Measurements from ENCODE around the gene RNF31.

The RNF31 gene

DNA sequence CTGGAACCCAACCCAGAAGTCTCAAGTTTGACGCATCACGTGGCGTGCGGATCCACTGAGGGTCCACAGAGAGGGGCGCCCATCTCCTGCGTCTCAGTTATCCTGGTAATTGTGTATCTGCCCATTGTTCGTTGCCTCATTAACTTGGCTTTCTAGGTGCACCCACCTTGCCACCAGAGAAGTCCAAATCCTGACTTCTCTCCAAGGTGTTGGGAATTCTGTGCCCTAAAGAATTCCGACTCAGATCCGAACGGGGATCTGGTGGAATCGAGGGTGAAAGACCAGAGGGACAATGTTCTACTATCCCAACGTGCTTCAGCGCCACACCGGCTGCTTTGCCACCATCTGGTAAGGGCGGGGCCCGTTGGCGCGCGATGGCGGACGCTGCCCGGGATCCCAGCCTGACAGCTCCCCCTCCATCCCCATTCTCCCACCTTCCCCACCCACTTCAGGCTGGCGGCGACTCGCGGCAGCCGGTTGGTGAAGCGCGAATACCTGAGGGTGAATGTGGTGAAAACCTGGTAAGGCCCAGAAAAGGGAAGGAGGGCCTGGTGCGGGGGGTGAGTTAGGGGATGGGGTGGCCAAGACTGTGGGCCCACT lies 25.1 kb downstream of the RNF31 start:
- TF ChIP-seq, protein P1, sequence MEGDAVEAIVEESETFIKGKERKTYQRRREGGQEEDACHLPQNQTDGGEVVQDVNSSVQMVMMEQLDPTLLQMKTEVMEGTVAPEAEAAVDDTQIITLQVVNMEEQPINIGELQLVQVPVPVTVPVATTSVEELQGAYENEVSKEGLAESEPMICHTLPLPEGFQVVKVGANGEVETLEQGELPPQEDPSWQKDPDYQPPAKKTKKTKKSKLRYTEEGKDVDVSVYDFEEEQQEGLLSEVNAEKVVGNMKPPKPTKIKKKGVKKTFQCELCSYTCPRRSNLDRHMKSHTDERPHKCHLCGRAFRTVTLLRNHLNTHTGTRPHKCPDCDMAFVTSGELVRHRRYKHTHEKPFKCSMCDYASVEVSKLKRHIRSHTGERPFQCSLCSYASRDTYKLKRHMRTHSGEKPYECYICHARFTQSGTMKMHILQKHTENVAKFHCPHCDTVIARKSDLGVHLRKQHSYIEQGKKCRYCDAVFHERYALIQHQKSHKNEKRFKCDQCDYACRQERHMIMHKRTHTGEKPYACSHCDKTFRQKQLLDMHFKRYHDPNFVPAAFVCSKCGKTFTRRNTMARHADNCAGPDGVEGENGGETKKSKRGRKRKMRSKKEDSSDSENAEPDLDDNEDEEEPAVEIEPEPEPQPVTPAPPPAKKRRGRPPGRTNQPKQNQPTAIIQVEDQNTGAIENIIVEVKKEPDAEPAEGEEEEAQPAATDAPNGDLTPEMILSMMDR (conservative IDR thresholded peaks at IDR 0.05; ENCODE audit: low read depth, low read length) = no peak
- no peak for DNase-seq (ENCODE audit: low read depth)
- H3K4me3 ChIP-seq (ENCODE audit: low read depth, low read length) = peak overlapping the region; percentile 73

DNA sequence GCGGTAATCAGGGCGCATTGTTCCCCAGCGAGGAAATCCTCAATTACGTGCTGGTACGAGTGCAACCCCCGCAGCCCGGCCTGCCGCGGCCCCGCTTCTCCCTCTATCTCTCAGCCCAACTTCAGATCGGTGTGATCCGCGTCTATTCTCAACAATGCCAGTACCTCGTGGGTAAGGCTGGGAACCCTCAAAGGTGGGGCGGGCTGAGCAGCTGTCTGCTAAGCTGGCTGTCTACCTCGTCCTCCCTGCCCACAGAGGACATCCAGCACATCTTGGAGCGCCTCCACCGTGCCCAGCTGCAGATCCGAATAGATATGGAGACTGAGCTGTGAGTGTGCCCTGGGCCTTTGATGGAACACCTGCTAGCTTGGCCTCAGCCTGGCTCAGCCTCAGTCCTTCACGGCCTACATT lies 25.6 kb downstream of the RNF31 start:
- no peak for DNase-seq (ENCODE audit: low read depth)
- peak overlapping the region; percentile 73 for H3K4me3 ChIP-seq (ENCODE audit: low read depth, low read length)
- TF ChIP-seq, protein P1 (conservative IDR thresholded peaks at IDR 0.05; ENCODE audit: low read depth, low read length) = no peak

DNA sequence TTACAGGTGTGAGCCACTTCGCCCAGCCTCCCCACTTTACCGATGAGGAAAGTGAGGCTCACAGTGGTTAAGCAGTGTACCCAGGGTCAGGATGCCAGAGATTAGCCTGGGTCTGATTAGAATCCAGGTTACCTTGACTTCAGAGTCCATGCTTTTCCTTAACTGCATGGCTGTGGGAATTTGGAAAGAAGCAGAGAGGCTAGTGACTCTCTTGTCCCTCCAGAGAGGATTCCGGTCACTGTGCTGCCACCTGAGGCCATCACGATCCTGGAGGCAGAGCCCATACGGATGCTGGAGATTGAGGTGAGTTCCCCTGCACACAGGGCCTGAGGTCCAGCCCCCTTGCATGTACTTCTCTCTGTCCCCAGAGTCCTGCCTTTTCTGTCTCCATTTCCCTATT lies 29.3 kb downstream of the RNF31 start:
- DNase-seq (ENCODE audit: low read depth) = no peak
- TF ChIP-seq, protein P1 (conservative IDR thresholded peaks at IDR 0.05; ENCODE audit: low read depth, low read length) = no peak
- no peak overlapping the region for H3K4me3 ChIP-seq (ENCODE audit: low read depth, low read length)

DNA sequence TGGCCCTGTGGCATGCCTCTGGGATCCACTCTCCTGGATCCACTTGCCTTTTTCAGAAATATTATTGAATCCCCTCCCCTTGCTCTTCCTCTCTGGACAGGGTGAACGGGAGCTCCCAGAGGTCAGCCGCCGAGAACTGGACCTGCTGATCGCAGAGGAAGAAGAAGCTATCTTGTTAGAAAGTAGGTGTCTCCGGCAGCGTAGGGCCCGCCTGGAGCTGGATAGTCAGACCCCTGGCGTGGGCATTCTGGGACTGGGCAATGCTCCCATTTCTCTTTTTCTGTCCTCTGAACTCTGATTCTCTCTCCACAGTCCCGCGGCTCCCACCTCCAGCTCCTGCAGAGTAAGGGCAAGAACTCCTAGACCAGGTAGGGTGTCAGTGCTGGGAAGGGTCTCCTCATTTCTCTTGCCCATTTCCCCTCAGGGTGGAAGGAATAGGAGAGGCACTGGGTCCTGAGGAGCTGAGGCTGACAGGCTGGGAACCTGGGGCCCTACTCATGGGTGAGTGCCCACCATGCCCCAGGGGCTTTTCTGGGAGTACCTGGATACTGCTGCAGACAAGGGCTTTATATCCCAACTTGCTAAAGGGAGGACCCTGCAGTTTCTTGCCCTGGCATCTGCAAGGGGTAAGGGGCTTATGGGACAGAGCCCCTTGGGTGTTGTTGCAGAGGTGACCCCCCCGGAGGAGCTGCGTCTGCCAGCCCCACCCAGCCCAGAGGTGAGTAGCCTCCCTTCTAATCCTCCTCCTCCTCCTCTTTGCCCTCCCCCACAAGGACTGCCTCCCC lies 29.9 kb downstream of the RNF31 start:
- DNase-seq (ENCODE audit: low read depth) = no peak
- no peak overlapping the region for H3K4me3 ChIP-seq (ENCODE audit: low read depth, low read length)
- TF ChIP-seq, protein P1 (conservative IDR thresholded peaks at IDR 0.05; ENCODE audit: low read depth, low read length) = no peak

DNA sequence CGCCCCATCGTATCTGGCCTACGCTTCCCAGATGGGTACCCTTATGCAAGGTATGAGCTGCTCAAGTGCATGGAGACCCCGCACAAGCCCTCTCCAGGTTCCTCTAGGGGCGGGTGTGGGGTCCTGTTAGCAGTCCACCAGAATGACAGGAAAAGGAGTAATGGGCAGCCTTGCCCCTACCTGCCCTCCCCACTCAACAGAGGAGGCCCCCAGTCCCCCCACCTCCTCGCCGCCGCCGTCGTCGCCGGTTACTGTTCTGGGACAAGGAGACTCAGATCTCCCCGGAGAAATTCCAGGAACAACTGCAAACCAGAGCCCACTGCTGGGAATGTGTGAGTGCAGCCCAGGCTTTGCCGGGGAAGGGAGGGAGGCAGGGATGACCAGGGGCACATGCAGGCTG lies 30.6 kb downstream of the RNF31 start:
- TF ChIP-seq, protein P1 (conservative IDR thresholded peaks at IDR 0.05; ENCODE audit: low read depth, low read length) = no peak
- no peak for DNase-seq (ENCODE audit: low read depth)
- H3K4me3 ChIP-seq (ENCODE audit: low read depth, low read length) = no peak overlapping the region

DNA sequence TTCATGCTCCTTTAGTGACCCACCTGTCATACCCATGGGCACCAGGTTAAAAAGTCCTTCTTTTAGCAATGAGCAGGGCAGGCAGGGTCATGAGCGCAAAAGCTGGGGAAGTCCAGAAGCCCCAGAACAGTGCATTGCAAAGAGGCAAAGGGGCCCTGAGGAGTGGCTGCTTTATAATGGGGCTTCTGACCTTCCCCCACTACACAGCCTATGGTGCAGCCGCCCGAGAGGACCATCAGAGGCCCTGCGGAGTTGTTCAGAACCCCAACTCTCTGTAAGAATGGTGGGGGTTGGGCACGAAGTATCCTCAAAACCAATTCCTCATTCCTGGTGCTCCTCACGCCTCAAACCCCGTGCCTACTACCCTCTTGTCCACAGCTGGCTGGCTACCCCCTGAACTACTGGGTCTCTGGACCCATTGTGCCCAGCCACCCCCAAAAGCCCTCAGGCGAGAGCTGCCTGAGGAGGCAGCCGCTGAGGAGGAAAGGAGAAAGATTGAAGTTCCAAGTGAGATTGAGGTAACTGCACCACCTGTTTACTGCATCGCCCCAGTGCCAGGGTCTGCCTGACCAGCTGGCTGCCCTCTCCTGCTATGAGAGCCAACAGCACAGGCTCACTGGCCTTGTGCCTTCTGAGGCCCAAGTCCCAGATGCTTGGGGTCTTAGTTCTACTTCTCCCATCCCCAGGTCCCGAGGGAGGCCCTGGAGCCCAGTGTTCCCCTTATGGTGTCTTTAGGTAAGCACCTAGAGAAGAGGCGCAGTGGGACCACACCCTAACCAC lies 31.3 kb downstream of the RNF31 start:
- H3K4me3 ChIP-seq (ENCODE audit: low read depth, low read length) = no peak overlapping the region
- DNase-seq (ENCODE audit: low read depth) = no peak
- TF ChIP-seq, protein P1 (conservative IDR thresholded peaks at IDR 0.05; ENCODE audit: low read depth, low read length) = no peak

Measured in choroid plexus epithelial cell (primary cell).